NCI-H2227 treated with DMSO at 0.1 percent for 48 hours (cell line): ENCODE measurements around the gene RCAN2.
A peak's percentile ranks its signal among the peaks of the same experiment; 100 is the strongest.

Source experiments
- DNase-seq: peaks from one replicate; lab custom pipeline; 2025; lab: John Stamatoyannopoulos, UW

RCAN2 gene

DNA sequence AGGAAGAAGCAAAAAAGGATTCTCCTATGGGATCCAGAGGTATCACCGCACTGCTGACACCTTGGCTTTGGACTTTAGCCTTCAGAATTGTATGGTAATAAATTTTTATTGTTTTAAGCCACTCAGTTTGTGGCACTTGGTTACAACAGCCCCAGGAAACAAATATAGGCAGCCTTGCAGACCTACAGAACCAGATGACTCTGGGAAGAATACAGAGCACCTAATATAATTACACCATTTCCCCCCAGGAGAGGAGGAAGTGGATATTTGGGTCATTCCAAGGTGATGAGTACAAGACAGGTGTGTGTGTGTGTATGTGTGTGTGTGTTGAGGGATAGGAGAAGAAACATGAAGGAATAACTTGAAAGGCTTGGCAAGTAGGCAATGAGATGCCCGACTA is 236.3 kb downstream of the RCAN2 start:
- DNase-seq = no peak

DNA sequence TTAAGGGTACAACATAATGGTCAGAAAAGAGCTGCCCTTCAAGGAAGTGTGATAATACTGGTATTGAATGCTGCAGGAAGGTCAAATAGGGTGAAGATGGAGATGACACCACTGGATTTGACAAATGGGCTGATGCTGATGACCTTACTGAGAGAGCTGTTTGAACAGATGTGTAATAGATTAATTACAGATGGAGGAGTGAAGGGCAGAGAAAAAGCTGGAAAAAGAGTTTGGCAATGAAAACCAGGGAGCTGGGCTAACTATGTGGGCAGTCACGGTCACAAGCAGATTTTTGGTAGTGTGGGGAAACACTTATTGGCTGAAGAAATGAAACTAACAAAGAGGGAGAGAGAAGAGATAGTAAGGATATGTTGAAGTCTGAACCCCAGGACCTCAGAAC is 236.9 kb downstream of the RCAN2 start:
- DNase-seq = no peak

DNA sequence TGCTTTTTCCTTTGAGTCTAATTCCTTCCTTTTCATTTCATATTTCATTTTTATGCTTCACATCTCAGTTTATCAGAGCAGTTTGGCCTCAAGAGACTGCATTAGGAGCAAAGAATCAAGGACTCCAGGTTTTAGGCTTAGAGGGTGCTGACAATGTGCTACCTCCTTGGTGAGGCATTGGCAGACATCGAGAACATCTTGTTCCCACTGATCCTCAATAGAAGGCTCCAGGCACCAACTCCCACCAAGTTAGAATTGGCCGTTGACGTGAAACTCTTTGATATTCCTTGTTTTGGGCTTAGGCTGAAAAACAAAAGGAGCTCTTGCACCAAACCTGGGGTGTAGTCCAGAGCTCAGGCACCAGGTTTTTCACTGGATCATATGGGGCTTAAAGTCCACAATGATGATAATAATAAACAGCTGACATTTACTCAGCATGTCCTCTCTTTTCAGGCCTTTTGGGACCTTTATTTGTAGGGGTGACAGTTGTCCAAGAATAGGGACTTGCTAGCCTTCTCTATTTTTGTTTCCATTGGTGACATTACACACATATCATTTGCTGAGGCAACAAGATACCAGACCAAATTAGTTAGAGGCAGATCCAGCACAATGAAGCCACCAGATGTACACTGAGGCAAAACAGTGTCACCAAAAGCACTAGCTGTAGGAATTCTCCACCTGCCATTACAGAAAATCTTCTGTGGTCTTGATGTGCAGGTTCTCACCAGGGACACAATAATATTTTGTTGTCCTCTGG is 239.5 kb downstream of the RCAN2 start:
- DNase-seq = no peak

DNA sequence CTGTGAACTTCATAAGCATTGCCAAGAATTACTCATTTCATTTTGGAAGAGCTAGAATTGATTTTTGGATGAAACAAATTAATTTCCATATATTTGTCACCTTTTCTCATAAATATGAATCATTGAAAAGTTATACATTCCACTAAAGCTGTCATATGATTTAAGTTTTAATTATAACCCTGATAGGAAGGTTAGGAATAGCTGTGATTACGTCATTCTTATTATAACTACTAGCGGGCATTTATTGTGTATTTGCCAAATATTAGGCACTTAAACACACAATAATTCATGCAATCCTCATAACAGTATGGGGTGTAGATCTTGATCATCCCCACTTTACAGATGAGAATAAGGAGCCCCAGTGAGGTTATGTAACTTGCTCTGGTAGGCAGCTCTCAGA is 243.1 kb downstream of the RCAN2 start:
- DNase-seq = no peak

DNA sequence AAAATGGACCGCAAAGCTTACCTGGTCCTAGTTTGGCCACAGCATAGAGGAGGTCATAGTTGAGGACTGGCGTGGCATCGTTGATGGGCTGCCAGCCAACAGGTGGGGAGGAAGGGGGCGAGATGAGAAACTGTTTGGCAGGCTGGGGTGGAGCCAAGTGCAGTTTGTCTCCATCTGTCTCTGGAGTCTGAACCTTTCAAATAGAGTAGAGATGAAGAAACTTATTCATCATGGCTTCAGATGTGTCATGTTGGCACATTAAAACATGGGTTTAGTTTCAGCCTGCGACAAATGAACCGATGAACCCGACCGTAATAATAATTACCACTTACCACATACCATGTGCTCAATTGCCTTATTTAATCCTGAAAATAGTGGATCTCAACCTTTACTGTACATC is 244.5 kb downstream of the RCAN2 start:
- no peak for DNase-seq

DNA sequence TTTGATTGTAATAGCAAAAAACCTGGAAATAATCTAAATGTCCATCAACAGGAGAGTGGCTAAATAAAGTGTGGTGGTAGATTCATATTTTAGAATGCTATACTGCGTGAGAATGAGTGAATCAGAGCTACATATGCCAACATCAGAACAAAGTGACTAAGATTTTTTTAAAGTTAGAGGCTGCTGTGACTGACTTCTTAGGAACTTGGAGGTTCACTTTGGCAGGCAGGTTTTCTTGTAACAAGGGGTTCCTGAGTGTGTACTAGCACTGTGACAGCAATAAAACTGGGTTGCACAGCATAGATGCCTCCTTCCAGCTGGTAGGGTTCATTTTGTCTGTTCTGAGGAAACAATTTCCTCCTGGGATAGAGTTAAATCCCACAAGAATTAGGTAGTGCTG is 245.2 kb downstream of the RCAN2 start:
- DNase-seq = no peak

DNA sequence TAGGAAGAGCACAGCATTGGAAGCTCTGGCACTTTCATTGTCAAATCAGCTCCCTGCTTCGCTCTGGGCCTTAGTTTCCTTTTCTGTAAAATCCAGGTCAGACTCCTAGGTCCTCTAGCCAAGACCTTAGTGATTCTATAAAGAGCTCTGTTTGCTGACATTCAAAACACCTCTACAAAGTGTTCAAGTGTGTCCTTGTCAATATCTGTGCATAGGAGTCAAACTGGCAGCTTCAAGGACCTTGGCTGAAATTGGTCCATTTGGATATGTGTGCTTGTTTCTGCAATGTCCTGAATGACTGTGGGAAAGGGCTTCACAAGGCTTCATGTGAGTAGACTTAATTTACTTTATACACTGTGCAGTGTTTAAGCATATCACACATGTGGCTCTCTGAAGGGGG is 246.6 kb downstream of the RCAN2 start:
- DNase-seq = no peak

DNA sequence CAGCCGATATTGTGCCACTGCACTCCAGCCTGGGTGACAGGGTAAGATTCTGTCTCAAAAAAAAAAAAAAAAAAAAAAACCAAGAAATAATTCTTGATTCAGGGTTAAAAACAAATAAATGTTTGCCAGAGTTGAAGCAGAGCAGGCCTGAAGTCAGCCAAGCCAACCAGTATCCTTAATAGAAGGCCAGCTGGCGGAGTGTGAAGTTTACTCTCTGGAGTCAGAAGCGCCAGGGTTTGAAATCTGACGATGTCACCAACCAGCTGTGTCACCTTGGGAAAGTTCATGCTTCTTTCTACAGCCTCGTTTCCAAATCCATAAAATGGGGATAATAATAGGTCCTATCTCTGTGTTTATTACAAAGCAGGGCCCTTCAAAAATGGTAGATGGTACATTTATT is 247.5 kb downstream of the RCAN2 start:
- DNase-seq = no peak

DNA sequence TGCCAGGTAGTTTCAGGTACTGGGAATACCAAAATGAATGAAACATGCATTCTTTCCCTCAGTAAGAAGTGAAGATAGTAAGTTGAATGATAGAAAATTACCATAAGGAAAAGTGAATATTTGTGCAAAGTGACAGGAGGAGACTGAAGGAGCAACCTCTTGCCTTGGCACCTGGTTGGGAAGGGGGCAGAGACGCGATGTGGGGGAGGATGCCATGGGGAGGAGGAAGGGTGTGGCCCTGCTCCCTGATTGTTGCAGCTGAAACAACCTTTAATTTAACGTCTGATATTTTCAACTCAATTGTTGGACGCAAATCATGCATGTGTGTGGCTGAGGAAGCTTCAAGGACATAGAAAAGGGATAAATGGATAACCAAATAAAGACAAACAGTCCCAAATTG is 248.3 kb downstream of the RCAN2 start:
- no peak for DNase-seq

DNA sequence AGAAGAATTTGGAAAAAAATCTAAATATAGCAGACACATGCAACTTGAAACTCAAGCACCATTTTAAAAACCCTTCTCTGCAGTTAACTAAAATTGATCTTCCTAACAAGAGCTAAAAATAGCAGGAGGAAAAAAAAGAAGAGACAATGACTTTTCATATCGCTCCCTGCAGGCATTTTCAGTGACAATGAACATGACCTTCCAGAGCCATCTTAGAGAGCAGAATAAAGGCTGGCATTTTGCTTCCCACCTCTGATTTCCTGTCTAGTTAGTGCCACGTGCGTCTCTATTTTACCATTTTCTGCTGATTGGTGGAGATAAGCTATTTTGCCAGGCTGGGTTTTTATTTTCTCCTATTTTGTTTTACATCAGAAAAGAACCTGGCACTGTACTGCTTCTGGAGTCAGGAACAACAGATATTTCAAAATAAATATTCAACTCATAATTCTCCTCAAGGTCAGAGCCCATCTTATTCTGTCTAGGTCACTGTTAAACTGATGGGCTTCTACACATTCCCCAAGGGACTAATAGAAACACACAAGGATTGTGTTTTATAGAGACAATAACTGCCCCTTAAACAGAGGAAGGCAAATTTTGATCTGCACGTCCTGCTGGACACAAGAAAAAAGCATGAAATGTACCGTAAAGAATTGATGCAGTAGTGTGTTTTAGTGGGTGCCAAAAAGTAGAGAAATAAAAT is 250.2 kb downstream of the RCAN2 start:
- DNase-seq = peak; percentile 17

DNA sequence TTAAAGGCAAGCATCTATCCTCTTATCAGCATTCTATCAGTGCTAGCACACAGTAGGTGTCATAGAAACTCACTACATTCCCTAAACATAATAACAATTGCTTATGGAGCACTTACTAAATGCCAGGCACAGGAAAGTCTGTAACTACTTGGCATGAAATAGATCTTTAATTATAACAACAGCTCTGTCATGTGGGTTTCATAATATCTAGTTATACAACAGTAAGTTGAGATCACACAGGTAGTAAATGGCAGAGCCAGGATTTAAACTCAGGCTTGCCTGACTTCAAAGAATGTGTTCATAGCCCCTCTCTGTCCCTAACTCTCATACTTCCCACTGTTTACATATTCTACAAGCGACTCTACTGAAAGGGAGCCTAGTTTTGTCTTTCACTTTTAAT is 254.5 kb downstream of the RCAN2 start:
- no peak for DNase-seq

DNA sequence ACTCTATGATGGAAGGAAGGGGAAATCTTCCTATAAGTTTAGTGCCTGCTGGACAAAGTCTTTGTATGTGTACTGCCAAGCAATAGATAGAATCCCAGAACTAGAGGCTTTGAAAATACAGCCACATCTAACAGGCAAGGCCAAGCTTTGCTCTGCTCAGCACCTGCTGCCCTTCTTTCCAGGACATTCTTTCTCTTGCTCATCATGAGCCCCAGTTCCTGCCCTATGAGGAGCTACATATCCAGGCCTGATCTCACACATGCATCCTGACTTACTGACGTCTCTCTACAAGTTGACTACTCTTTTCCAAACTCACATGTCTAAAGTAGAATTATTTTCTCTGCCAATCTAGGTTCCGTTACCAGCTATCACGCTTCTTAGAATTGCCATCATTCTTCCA is 256.0 kb downstream of the RCAN2 start:
- no peak for DNase-seq

DNA sequence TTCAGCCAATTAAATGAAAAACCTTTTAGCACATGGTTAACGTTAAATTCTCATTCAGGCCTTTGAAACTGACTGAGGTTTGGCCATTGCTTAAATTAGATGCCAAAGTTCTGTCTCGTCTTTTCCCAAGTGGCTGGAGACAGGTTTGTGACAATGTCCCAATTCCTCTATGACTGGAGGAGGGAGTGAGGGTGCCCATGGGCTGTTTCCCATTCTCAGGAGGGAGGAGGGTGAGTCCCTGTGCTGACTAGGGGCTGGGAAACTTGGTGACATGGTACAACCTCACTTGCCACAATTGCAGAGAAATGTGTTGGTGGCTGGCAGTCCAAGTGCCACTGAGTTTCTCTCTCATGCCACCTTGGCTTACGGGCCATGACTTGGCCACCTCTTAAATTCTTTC is 256.5 kb downstream of the RCAN2 start:
- DNase-seq = no peak

DNA sequence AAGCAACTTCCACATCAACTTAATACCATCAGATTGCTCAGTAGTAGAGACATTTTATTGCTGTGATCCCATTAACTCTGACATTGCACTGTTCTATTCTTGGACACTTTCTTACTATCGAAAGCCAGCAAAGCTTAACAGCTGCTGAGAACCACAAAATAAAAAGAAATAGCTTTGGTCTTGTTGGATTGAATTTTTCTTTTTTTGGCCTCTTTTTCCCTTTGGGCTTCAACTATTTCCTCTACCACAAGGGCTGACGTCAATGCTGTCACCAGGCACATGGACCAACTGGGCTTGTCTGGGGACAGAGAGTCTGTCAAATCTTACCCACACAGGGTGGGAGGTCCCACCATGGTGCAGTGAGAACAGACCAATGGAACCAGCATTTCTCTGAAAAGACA is 257.1 kb downstream of the RCAN2 start:
- no peak for DNase-seq

DNA sequence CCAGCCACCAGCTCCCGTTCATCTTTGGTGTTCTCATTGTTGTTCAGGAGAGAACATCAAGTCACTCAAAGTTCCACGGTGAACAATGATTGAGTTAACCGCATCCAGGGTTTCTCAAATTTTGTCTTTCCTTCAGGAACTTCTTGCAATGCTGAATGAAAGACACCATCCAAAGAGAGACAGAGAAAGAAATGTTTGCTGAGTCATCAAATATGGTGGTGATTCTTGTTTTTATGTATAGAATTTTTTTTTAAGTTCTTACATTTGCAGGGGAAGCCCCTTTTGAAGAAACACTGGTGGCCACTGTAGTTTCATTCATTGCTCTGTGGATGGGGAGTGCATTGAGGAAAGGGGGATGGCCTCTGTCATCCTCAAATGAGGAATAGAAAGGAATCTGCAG is 258.1 kb downstream of the RCAN2 start:
- no peak for DNase-seq

DNA sequence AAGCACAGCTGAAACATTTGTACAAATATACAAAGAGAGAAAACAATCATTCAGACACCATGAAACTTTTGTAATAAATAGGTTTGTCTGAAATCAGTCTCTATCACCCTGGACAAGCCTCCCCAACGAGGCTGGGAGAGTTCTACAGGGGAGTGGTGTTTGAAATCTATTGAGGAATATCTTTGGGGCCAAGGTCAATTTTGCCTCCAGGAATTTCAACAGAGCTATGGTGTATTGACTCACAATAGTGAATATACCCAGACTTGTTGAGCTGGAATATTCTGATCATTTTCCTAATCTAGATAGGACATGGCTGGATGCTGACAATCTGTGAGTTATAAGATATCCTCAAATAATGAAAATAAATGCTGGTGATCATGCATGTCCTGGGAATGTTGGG is 269.0 kb downstream of the RCAN2 start:
- no peak for DNase-seq

DNA sequence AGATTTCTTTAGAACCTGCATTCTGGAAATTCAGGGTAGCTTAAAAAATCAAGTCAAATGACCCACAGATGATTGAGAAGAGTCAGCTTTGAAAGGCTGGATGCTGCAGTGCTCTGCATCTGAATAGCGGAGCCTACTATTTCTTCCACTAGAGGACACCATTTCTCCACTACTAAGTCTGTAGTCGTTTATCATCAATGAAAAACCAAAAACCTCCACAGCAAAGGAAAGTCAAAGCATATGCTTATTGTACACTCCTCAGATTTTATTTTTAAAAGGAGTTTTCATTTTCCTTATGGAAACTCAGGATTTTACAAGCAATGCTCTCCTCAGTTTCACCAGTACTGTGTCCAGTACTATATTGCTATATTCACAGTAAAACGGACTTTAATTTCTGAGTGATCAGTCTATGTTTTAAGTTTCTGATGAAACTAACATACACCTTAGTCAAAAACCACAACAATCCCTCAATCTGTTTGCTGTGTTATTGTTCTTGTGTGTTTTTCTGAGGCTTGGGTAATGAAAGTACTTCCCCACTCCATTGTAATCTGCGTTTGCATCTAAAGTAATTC is 269.9 kb downstream of the RCAN2 start:
- peak; percentile 59 for DNase-seq

DNA sequence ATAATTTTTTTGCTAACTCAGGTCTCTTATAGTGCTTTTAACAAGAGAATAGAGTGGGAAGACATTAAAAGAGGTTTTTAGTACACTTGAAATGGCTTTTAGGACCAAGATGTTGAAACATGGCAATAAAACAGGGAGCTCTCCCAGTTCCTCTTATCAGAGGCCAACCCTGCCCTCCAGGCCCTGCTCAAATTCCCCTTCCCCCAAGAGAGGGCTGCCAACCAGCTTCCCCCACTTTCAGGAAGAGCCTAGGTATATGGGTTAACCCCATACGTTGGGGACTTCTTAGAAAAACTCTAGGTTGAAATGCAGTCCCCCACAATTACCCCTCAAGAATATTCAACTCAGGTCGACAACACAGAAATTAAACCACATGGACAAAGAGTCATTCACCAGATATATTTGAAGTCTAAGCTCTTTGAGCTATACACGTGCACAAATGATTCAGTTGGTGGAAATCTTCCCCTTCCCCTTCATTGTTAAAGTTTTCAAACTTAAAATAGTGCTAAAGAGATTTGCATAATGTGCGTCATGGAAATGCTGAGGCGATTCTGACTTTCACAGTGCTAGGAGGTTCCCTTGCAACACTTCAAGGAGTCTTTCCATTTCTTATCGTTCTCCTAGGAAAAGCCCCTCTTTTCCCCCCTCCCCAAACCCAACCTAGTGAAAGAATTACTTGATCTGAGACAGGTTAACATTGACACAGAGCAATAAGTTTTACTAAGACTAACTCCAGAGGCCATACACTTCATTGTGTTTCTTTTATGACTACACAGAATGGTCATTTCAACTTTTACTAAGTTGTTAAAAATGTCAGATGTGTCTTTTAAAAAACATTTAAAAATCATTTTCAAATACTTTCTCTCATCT is 270.7 kb downstream of the RCAN2 start:
- DNase-seq = no peak

DNA sequence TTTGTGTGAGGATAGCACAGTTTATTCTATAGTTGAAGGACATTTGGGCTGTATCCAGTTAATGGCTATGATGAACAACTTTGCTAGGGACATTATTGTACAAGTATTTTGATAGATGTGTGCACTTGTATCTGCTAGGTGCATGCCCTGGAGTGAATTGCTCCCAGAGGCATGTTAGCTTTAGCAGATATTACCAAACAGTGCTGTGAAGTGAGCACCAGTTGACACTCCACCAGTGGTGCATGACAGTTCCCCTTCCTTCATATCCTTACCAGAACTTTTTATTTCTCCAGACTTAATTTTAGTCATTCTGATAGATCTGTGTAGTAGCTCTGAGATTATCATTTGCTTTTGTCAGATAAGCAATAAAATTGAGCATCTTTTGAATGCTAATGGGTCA is 271.6 kb downstream of the RCAN2 start:
- no peak for DNase-seq

DNA sequence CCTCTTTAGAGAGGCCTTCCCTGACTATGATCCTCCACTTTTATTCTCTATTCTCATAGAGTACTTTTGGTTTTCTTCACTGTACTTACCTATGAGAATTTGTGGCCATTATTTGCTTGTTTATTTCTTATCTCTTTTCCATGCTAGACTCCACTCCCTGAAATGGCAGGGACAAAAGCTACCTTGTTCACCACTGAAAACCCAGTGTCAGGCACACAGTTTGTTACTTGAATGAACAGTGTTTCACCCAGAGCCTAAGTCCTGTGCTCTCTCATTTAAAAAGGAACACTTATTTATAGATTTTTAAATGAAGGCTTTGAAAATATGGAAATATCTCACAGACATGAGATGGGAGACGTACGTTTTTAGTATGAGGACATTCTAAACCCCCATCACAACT is 272.8 kb downstream of the RCAN2 start:
- DNase-seq = no peak

DNA sequence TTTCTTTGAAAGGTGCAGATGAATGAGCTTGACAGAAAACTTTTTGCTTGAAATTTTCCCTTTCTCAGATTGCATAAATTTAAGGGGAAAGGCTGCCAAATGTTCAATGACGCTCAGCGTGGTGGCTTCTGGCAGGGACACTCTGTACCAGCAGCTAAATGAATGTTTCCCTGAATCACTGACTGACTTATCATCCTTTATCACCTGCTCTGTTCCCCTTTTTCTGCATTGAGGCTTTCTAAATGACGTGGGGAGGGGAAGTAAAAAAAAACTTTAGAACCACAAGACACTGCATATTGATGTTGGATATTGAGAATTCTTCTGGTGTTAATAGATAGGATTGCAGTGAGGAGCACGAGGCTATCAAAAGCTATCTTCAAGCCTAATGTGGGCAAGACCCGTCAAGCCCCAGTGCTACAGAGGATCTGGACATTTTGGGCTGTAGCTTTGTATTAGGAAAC is 273.5 kb downstream of the RCAN2 start:
- DNase-seq = no peak

DNA sequence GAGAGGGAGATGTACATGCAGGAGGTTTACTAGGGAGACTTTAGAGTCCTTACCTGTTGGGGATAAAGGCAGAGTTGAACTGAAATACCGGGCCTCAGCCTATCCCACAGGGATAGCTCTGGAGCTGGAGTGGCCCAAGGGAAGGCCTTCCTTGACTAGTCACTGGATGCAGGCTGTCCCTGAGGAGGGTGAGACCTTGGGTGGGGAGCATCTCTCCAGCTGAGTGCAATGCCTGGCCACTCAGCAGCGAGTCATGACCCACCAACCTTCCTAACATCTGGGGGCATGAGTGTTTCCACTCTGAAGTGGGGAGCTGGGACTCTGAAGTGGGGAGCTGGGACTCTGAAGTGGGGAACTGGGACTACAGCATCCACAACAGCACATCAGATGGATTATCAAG is 274.4 kb downstream of the RCAN2 start:
- no peak for DNase-seq

DNA sequence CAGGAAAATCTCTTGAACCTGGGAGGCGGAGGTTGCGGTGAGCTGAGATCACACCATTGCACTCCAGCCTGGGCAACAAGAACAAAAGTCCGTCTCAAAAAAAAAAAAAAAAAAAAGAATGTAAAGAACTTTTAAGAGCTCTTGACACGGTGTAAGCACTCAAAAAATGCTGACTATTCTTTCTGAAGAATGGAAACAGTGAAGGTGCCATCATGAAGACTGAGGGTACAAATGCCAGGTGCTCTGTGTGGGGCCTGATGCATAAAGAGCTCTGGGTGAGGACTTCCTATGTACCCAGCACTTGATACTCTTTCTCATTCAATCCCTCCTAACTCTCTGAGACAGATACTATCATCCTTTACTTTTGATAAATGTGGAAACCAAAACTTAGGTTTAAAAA is 275.5 kb downstream of the RCAN2 start:
- DNase-seq = no peak
